ENCODE measurements around the gene TAMALIN. TPM values are rescaled to one million over a fixed set of nuclear protein-coding genes. Genes with fewer than 3 reads are reported as not detected.

TAMALIN gene
- total RNA-seq, 1 donor: 4.7 TPM

- Histone ChIP-seq H3K36me3 (ENCODE audit: insufficient read depth, low read length) (peaks cover 60% of the 10 kb centered on the region), H3K27ac (ENCODE audit: low read depth, low read length) (no peak overlapping the region), H3K79me2 (ENCODE audit: insufficient read depth, low read length) (peaks cover 9% of the 10 kb centered on the region), H3K27me3 (ENCODE audit: insufficient read depth, low read length) (no peaks in the 10 kb centered on the region), H2AFZ (ENCODE audit: low read length) (no peak overlapping the region), H4K20me1 (ENCODE audit: insufficient read depth, low read length) (peaks cover 3% of the 10 kb centered on the region), H3K4me1 (ENCODE audit: insufficient read depth, low read length) (peaks cover 32% of the 10 kb centered on the region), H3K4me2 (ENCODE audit: insufficient read depth, low read length) (peak overlapping the region; percentile 37), H3K4me3 (ENCODE audit: insufficient read depth, low read length) (no peak overlapping the region), H3K9me3 (ENCODE audit: low read depth, low read length) (no peaks in the 10 kb centered on the region)
- peak; percentile 99 for TF ChIP-seq CTCF (IDR thresholded peaks at IDR 0.05; ENCODE audit: extremely low read depth, low read depth, low read length)
- peak; percentile 90 for DNase-seq (ENCODE audit: insufficient read length, low spot score, missing footprints)
Measured at GRCh38 chr12:51980051-51980808, 26.5 kb upstream of the TAMALIN start.

- H4K20me1 ChIP-seq (ENCODE audit: insufficient read depth, low read length): peaks cover 2% of the 10 kb centered on the region
- TF ChIP-seq CTCF (IDR thresholded peaks at IDR 0.05; ENCODE audit: extremely low read depth, low read depth, low read length): no peak
- peaks cover 60% of the 10 kb centered on the region for H3K36me3 ChIP-seq (ENCODE audit: insufficient read depth, low read length)
Measured at GRCh38 chr12:51980809-51981127, 26.0 kb upstream of the TAMALIN start.

GRCh38 chr12:51984657-51985056 lies 22.1 kb upstream of the TAMALIN start:
- no peak overlapping the region for H3K4me3 ChIP-seq (ENCODE audit: insufficient read depth, low read length)
- no peaks in the 10 kb centered on the region for H3K9me3 ChIP-seq (ENCODE audit: low read depth, low read length)
- no peak for DNase-seq (ENCODE audit: insufficient read length, low spot score, missing footprints)
- TF ChIP-seq CTCF (IDR thresholded peaks at IDR 0.05; ENCODE audit: extremely low read depth, low read depth, low read length): no peak
- H3K27ac ChIP-seq (ENCODE audit: low read depth, low read length): no peak overlapping the region
- peaks cover 66% of the 10 kb centered on the region for H3K36me3 ChIP-seq (ENCODE audit: insufficient read depth, low read length)
- H3K27me3 ChIP-seq (ENCODE audit: insufficient read depth, low read length): no peaks in the 10 kb centered on the region
- H4K20me1 ChIP-seq (ENCODE audit: insufficient read depth, low read length): peaks cover 2% of the 10 kb centered on the region
- no peak overlapping the region for H2AFZ ChIP-seq (ENCODE audit: low read length)
- H3K4me1 ChIP-seq (ENCODE audit: insufficient read depth, low read length): peaks cover 8% of the 10 kb centered on the region
- H3K4me2 ChIP-seq (ENCODE audit: insufficient read depth, low read length): no peak overlapping the region
- peaks cover 2% of the 10 kb centered on the region for H3K79me2 ChIP-seq (ENCODE audit: insufficient read depth, low read length)

More at GRCh38 chr12:51980809-51981127, 26.0 kb upstream of the TAMALIN start:
- no peak overlapping the region for H3K27ac ChIP-seq (ENCODE audit: low read depth, low read length)
- peaks cover 3% of the 10 kb centered on the region for H3K79me2 ChIP-seq (ENCODE audit: insufficient read depth, low read length)
- no peak for DNase-seq (ENCODE audit: insufficient read length, low spot score, missing footprints)
- peaks cover 31% of the 10 kb centered on the region for H3K4me1 ChIP-seq (ENCODE audit: insufficient read depth, low read length)
- no peak overlapping the region for H2AFZ ChIP-seq (ENCODE audit: low read length)
- no peaks in the 10 kb centered on the region for H3K27me3 ChIP-seq (ENCODE audit: insufficient read depth, low read length)
- no peak overlapping the region for H3K4me3 ChIP-seq (ENCODE audit: insufficient read depth, low read length)
- H3K9me3 ChIP-seq (ENCODE audit: low read depth, low read length): no peaks in the 10 kb centered on the region
- no peak overlapping the region for H3K4me2 ChIP-seq (ENCODE audit: insufficient read depth, low read length)

- H3K4me3 ChIP-seq (ENCODE audit: insufficient read depth, low read length): no peak overlapping the region
- peaks cover 1% of the 10 kb centered on the region for H3K4me1 ChIP-seq (ENCODE audit: insufficient read depth, low read length)
- no peak for DNase-seq (ENCODE audit: insufficient read length, low spot score, missing footprints)
- peaks cover 2% of the 10 kb centered on the region for H4K20me1 ChIP-seq (ENCODE audit: insufficient read depth, low read length)
- no peak overlapping the region for H3K27ac ChIP-seq (ENCODE audit: low read depth, low read length)
- H3K27me3 ChIP-seq (ENCODE audit: insufficient read depth, low read length): no peaks in the 10 kb centered on the region
- TF ChIP-seq CTCF (IDR thresholded peaks at IDR 0.05; ENCODE audit: extremely low read depth, low read depth, low read length): no peak
- no peak overlapping the region for H2AFZ ChIP-seq (ENCODE audit: low read length)
- no peak overlapping the region for H3K4me2 ChIP-seq (ENCODE audit: insufficient read depth, low read length)
- H3K79me2 ChIP-seq (ENCODE audit: insufficient read depth, low read length): peaks cover 2% of the 10 kb centered on the region
- H3K36me3 ChIP-seq (ENCODE audit: insufficient read depth, low read length): peaks cover 66% of the 10 kb centered on the region
- no peaks in the 10 kb centered on the region for H3K9me3 ChIP-seq (ENCODE audit: low read depth, low read length)
Measured at GRCh38 chr12:51985154-51985835, 21.5 kb upstream of the TAMALIN start.

Data from osteoblast (primary cell).